Skeletal muscle tissue (tissue), 4 donors: ENCODE results near the gene ADGRB2. TPM values are rescaled to one million over a fixed set of nuclear protein-coding genes. Genes with fewer than 3 reads are reported as not detected.
A peak's percentile ranks its signal among the peaks of the same experiment; 100 is the strongest.

Experiments
- H3K27ac ChIP-seq: one replicate; pipeline ENCODE4 v1.7.0; 2013; ENCODE audit warnings: mild to moderate bottlenecking, low read depth, low read length, inconsistent platforms
- H3K27me3 ChIP-seq, 3 donors: one replicate each; pipeline ENCODE4 v1.7.0; 2013; ENCODE audit warnings: low read length in 3 of 3; ENCODE audit not compliant: control insufficient read depth in 3 of 3, insufficient read depth in 3 of 3
- H3K36me3 ChIP-seq, 3 donors: one replicate each; pipeline ENCODE4 v1.7.0; 2013; ENCODE audit warnings: low read length in 3 of 3; ENCODE audit not compliant: control insufficient read depth in 3 of 3, insufficient read depth in 3 of 3
- H3K4me1 ChIP-seq, 3 donors: one replicate each; pipeline ENCODE4 v1.7.0; 2013; ENCODE audit warnings: low read length in 3 of 3, mild to moderate bottlenecking in 3 of 3; ENCODE audit not compliant: control insufficient read depth in 3 of 3, insufficient read depth in 3 of 3
- H3K4me3 ChIP-seq, 3 donors: one replicate each; pipeline ENCODE4 v1.7.0; 2013; ENCODE audit warnings: low read length in 3 of 3
- H3K9ac ChIP-seq, 3 donors: one replicate each; pipeline ENCODE4 v1.7.0; 2013; ENCODE audit warnings: low read length in 3 of 3, mild to moderate bottlenecking in 3 of 3, moderate library complexity in 2 of 3, low read depth in 1 of 3
- H3K9me3 ChIP-seq, 3 donors: one replicate each; pipeline ENCODE4 v1.7.0; 2013; ENCODE audit warnings: low read length in 3 of 3; ENCODE audit not compliant: control insufficient read depth in 3 of 3
- total RNA-seq: library from RNA; depleted of rRNA; stranded (reverse); fragments of >200 nt; gene quantifications from one replicate; pipeline ENCODE4 v1.2.3, GENCODE V29; 2014
- donor health status: Osteomylitis.

ADGRB2 gene
- total RNA-seq, 1 donor from 2014 or later, result 6.3 TPM

DNA sequence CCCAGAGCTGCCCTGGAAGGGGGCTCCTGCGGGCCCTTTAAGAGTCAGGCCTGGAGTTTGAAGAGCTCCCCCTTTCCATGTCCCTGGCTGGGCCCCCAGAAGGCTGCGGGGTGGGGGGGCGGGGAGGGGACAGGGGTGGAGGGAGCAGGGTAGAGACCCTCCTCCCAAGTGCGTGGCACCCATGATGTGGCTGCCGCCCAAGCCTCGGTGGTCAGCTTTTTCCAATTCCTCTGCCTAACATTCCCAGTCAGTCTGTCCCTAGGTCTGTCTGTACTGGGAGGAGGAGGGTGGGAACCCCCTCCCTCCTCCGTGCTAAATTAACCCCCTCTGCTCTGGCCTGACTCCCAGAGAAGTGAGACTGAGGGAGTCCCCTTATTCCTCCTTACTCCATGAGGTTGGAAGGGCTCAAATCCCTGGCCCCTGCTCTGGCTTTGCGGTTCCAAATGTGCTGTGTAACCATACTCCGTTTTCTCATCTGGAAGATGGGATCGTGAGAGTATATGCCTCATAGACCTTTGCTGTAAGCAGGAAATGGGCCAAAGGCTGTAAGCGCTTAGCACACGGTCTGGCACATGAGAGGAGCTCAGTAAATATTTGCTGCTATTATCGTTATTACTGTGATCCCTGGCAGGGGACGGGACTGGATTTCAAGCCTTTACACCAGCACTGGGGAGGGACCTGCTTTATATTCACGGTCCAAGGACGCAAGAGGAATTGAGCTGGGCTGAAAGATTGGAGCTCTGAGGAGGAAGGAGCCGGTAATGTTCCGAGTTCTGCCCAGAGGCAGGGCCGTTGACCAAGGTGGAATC is 59.7 kb downstream of the ADGRB2 start:
- Histone ChIP-seq H3K9me3 (no peaks in the 10 kb centered on the region), H3K27me3 (no peaks in the 10 kb centered on the region), H3K4me3 (peak overlapping the region; percentile 5 to 66 (median 60)), H3K4me1 (peaks cover 34 to 52% (median 49%) of the 10 kb centered on the region in 3 donors), H3K36me3 (peaks cover 0 to under 1% (median 0%) of the 10 kb centered on the region in 3 donors), H3K27ac (peak overlapping the region; percentile 75), H3K9ac (peak overlapping the region; percentile 38 to 73 (median 66))

DNA sequence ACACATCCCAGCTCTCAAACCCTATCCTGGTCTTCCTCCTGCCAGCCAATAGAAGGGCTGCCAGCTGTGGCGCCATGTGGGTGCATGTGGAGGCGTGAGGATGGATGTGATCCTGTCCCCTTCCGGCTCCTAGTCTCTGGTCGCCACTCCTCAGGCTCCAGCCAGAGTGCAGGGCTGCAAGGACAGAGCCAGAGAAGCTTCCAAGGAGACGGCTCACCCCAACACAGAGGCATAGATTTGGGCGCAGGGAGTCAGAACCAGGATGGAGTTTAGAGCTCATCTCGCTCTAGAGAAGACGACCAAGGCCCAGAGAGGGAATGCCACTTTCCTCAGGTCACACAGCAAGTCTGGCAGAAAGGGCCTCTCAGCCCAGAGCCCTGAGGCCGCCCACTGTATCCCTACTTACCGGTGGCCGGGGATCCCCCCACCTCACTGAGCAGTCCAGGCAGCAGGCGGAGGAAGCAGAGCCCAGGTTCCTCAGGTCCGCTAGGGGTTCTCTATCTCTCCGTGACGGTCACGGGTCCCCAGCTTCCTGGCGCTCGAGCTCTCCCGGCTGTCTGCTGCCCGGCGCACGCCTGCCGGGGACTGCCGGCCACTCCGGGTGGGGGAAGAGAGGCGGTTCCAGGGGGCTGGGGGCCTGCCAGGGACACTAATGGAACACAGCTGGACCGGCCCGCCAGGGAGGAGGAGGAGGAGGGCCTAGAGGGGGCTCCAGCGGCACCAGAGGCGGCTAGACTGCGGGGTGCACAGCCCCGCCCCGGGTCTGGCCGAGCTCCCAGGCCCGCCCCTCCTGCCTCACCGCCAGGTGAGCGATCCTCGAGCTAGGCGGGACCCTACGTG is 60.5 kb downstream of the ADGRB2 start, which contains the start of gene COL16A1:
TSS of gene COL16A1 (minus strand) at position 587 of the 840 bp plus-strand sequence. CDS start 1,824 bp downstream, outside the sequence.
- H3K9me3 ChIP-seq, result no peaks in the 10 kb centered on the region
- peak within 1 kb of the TSS; percentile 38 to 73 (median 66) for H3K9ac ChIP-seq
- H3K27ac ChIP-seq, result peak within 1 kb of the TSS; percentile 75
- H3K27me3 ChIP-seq, result no peaks in the 10 kb centered on the region
- peaks cover 0 to 2% (median 0%) of the 10 kb centered on the region in 3 donors for H3K36me3 ChIP-seq
- peak within 1 kb of the TSS; percentile 60 to 71 (median 66) for H3K4me3 ChIP-seq
- H3K4me1 ChIP-seq, result peaks cover 38 to 52% (median 50%) of the 10 kb centered on the region in 3 donors

DNA sequence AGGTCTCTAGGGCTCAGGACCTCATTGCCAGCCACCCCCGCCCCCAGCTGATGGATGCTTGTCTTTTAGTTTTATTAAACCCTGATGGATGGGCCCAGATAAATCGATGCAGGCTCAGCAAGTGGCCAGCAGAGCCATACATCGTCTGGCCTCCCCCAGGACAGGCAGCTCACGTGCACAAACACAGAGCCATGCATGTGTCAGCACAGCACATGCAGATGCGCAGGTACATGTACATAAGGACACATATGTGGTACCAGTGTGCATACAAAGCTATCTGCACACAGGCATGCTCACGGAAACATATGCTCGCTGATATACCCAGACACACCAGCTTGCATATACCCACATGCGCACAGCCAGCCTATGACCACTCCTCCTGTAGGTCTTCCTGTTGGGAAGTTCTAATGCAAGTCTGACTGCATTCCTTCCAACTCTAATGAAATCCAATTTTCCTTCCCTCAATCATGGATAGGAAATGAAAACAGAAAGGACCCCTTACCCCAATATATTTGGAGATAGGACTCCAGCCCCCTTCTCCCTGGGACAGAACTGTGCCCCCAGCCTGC is 61.2 kb downstream of the ADGRB2 start:
- no peaks in the 10 kb centered on the region for H3K27me3 ChIP-seq
- H3K4me1 ChIP-seq, result peaks cover 38 to 52% (median 50%) of the 10 kb centered on the region in 3 donors
- H3K9ac ChIP-seq, result peak overlapping the region in 1 of 3 donors; percentile 73
- peaks cover 0 to 4% (median 0%) of the 10 kb centered on the region in 3 donors for H3K36me3 ChIP-seq
- peak overlapping the region; percentile 60 to 71 (median 66) for H3K4me3 ChIP-seq
- H3K9me3 ChIP-seq, result no peaks in the 10 kb centered on the region
- peak overlapping the region; percentile 75 for H3K27ac ChIP-seq

DNA sequence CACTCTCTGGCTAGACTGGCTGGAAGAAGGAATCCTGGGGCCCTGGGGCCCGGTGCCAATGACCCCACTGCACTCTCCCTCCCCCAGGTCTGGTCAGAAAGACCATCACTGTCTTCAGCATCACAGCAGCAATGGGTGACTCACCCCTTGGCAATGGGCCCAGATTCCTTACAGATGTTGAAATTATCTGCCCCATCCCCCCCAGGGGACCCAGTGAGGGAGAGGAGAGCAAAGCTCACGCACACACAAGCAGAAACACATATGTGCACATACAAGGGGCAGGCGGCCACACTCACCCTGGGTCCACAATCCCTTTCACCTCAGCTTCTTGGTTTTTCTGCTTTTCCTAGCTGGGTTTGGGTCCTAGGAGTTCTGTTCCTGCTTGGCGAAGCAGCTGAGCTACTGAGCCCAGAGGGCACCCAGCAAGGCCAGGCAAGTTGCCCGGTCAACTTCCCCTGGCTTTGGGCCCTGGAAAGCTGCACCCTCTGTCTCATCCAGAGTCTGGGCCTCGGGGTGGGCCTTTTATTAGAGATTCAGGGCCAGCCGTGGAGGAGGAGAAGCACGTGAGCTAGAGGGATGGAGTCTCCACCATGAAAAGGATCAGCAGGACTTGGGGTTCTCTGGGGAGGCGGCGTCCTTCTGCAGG is 62.9 kb downstream of the ADGRB2 start:
- Histone ChIP-seq H3K27me3 (no peaks in the 10 kb centered on the region), H3K9ac (peak overlapping the region; percentile 23 to 55 (median 29)), H3K4me3 (peak overlapping the region in 2 of 3 donors; percentile 22 to 42), H3K36me3 (peaks cover 0 to 12% (median 0%) of the 10 kb centered on the region in 3 donors), H3K27ac (peak overlapping the region; percentile 72), H3K4me1 (peaks cover 38 to 52% (median 50%) of the 10 kb centered on the region in 3 donors), H3K9me3 (no peaks in the 10 kb centered on the region)

DNA sequence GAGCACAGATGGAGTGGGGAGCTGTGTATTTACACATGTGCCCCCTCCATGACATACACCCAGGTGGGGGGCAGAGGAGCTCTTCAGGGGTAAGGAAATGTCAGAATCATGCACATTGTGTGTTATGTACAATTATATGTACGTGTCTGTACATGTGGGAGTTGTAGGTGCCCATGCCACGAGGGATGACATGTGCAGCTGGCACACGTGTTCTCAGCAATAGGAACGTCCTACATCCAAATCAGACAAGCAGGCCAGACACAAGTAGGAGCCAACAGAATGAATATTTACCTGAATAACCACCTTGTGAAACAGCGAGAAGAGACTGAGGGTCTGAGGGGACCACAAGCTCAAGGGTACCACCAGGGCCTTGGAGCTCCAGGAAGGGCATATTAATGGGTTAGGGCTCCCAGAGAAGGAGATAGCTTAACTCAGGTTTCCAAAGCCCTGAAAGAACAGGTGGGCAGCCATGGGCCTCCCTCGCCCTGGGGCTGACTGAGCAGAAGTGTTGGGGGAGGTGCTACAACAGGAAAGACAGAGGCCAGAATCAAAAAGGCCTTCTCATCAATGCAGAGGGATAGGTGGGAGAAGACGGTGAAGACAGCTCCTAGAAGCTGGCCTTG is 63.6 kb downstream of the ADGRB2 start:
- H3K27me3 ChIP-seq, result no peaks in the 10 kb centered on the region
- no peaks in the 10 kb centered on the region for H3K9me3 ChIP-seq
- peak overlapping the region in 1 of 3 donors; percentile 22 for H3K4me3 ChIP-seq
- peak overlapping the region; percentile 72 for H3K27ac ChIP-seq
- H3K36me3 ChIP-seq, result peaks cover 0 to 12% (median 0%) of the 10 kb centered on the region in 3 donors
- H3K4me1 ChIP-seq, result peaks cover 38 to 52% (median 50%) of the 10 kb centered on the region in 3 donors
- peak overlapping the region in 1 of 3 donors; percentile 55 for H3K9ac ChIP-seq

DNA sequence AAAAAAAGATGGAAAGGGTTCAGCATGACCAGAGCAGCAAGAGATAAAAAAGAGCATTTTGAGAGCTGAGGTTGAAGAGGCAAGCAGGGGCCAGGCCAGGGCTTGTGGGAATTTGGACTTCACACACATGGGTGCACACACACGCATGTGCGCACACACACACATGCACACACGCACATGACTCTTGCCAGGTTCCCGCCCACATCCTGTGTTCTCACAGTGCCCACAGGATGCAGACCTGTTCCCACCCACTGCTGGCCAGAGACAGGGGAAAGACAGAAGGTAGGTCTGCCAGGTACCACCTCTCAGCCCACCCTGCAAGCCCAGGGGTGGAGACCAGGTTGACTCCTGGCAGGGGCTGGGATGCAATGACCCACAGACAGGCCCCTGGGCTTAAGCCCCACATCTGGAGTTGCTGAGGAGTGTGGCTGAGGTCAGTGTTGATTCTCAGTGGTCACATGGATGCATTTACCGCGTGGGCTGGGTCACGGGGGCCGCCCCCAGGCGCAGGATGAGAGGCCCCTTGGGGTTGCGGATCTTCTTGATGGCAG is 64.7 kb downstream of the ADGRB2 start:
- Histone ChIP-seq H3K4me1 (peaks cover 35 to 44% (median 40%) of the 10 kb centered on the region in 3 donors), H3K9ac (no peak overlapping the region), H3K27me3 (no peaks in the 10 kb centered on the region), H3K36me3 (peaks cover 0 to 14% (median 2%) of the 10 kb centered on the region in 3 donors), H3K4me3 (no peak overlapping the region), H3K27ac (no peak overlapping the region), H3K9me3 (no peaks in the 10 kb centered on the region)

DNA sequence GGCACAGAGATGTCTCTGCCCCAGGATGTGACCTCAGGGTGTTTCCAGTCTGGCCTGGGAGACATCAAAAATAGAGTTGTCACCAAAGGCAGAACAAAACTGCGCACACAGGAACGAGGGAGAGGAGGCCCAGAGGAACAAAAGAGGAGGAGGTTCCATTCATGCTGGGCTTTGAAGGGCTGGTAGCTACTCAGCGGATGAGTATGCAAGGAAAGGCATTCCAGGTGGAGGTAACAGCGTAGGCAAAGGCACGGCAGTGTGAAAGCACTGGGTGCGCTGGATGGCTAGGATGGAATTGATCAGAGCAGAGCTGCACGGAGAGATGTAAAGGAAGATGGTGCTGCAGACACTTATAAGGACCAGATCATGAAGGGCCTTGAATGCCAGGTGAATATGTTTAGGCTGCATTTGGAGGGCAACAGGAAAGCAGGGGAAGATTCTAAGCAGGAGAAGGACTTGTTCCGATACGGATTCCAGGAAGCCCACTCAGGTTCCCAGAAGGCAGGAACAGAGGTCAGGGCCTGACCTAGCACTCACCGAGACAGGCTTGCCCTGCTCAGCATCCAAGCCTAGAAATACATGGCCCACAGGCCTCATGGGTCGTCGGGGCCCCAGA is 66.7 kb downstream of the ADGRB2 start:
- no peak overlapping the region for H3K27ac ChIP-seq
- peaks cover 28% of the 10 kb centered on the region in 3 donors for H3K4me1 ChIP-seq
- H3K4me3 ChIP-seq, result no peak overlapping the region
- H3K9me3 ChIP-seq, result no peaks in the 10 kb centered on the region
- H3K27me3 ChIP-seq, result no peaks in the 10 kb centered on the region
- H3K9ac ChIP-seq, result no peak overlapping the region
- H3K36me3 ChIP-seq, result peaks cover 0 to 17% (median 3%) of the 10 kb centered on the region in 3 donors

DNA sequence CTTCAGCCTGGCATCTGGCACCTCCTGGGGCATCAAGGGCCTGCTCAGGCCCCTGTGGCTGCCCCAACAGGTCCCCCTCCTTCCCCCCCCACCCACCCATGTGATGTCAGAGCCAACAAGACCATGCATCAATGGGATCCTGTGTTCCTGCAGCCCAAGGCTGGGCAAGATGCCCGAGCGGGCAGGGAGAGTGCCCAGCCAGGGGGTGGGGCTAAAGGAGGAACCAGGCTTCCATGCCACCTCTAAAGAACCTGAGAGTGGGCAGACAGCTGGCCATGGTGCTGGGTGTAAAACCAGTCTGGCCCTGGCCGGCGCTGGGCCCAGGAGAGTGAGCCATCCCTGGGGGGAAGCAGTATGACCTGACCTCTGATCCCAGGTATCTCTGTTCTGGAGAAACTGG is 67.9 kb downstream of the ADGRB2 start:
- no peak overlapping the region for H3K27ac ChIP-seq

More for the DNA sequence above, 67.9 kb downstream of the ADGRB2 start:
- H3K9ac ChIP-seq, result no peak overlapping the region
- peaks cover 0 to 17% (median 3%) of the 10 kb centered on the region in 3 donors for H3K36me3 ChIP-seq
- no peaks in the 10 kb centered on the region for H3K9me3 ChIP-seq
- H3K27me3 ChIP-seq, result no peaks in the 10 kb centered on the region
- H3K4me1 ChIP-seq, result peaks cover 17 to 21% (median 18%) of the 10 kb centered on the region in 3 donors
- no peak overlapping the region for H3K4me3 ChIP-seq
